HT-29 (cell line): ENCODE results near the gene CAMSAP1. TPM values are rescaled to one million over a fixed set of nuclear protein-coding genes. Genes with fewer than 3 reads are reported as not detected.

Source experiments
- DNase-seq: peaks from one replicate; pipeline ENCODE4 v3.0.0-alpha.2; 2015; ENCODE audit warnings: low spot score
- total RNA-seq: library from RNA; depleted of rRNA; stranded (reverse); fragments of >200 nt; shearing (Covaris generic); gene quantifications from 2 replicates; pipeline ENCODE4 v1.2.3, GENCODE V29; 2014

The CAMSAP1 gene
- total RNA-seq, 1 experiment from 2014 or later = 28.5 TPM

GRCh38 chr9:135839516-135839915 lies 67.8 kb downstream of the CAMSAP1 start:
- DNase-seq = no peak

GRCh38 chr9:135835131-135835530 lies 72.2 kb downstream of the CAMSAP1 start:
- DNase-seq = no peak

GRCh38 chr9:135833864-135834263 lies 73.5 kb downstream of the CAMSAP1 start:
- no peak for DNase-seq

GRCh38 chr9:135830496-135830895 lies 76.8 kb downstream of the CAMSAP1 start:
- DNase-seq = no peak

GRCh38 chr9:135828656-135829055 lies 78.7 kb downstream of the CAMSAP1 start:
- no peak for DNase-seq

- DNase-seq = no peak
Observed at GRCh38 chr9:135827866-135828580, 79.3 kb downstream of the CAMSAP1 start.

GRCh38 chr9:135827301-135827700 lies 80.0 kb downstream of the CAMSAP1 start:
- DNase-seq = no peak

- no peak for DNase-seq
Observed at GRCh38 chr9:135826188-135826545, 81.2 kb downstream of the CAMSAP1 start.

- DNase-seq = no peak
Observed at GRCh38 chr9:135825435-135826187, 81.7 kb downstream of the CAMSAP1 start.

- DNase-seq = no peak
Observed at GRCh38 chr9:135823036-135823435, 84.3 kb downstream of the CAMSAP1 start.

GRCh38 chr9:135822374-135822755 lies 85.0 kb downstream of the CAMSAP1 start:
- no peak for DNase-seq

GRCh38 chr9:135821733-135822373 lies 85.5 kb downstream of the CAMSAP1 start:
- DNase-seq = no peak

GRCh38 chr9:135821116-135821515 lies 86.2 kb downstream of the CAMSAP1 start:
- DNase-seq = no peak

- DNase-seq = no peak
Observed at GRCh38 chr9:135820661-135821060, 86.7 kb downstream of the CAMSAP1 start.

GRCh38 chr9:135819905-135820304 lies 87.4 kb downstream of the CAMSAP1 start:
- DNase-seq = no peak

GRCh38 chr9:135818718-135819475 lies 88.4 kb downstream of the CAMSAP1 start:
- DNase-seq = no peak

- DNase-seq = no peak
Observed at GRCh38 chr9:135817951-135818717, 89.2 kb downstream of the CAMSAP1 start.

GRCh38 chr9:135816651-135816970 lies 90.7 kb downstream of the CAMSAP1 start:
- no peak for DNase-seq

- no peak for DNase-seq
Observed at GRCh38 chr9:135815830-135816650, 91.3 kb downstream of the CAMSAP1 start.

GRCh38 chr9:135815413-135815812 lies 91.9 kb downstream of the CAMSAP1 start:
- no peak for DNase-seq
